Transverse colon (tissue), 4 donors: ENCODE data around the gene TRIP10.

ENCODE experiments used
- CTCF ChIP-seq, 5 experiments: fragments of 200-600 bp in 3 of 5; fragments of 450-650 bp in 2 of 5; sonication (generic) in 3 of 5; IDR thresholded peaks; 1 replicate in 2 of 5; 2 replicates in 3 of 5; pipeline ENCODE4 v1.5.1; 2016 to 2017; ENCODE audit warnings: antibody characterized with exemption in 5 of 5, inconsistent platforms in 3 of 5, mild to moderate bottlenecking in 2 of 5, moderate library complexity in 1 of 5
- EP300 ChIP-seq: sonication (generic); formaldehyde crosslinking; IDR thresholded peaks from one replicate; pipeline ENCODE4 v1.6.1; 2017; ENCODE audit warnings: antibody characterized with exemption, low read depth
- POLR2A ChIP-seq: fragments of 450-650 bp; IDR thresholded peaks from one replicate; pipeline ENCODE4 v1.6.1; 2016; ENCODE audit warnings: antibody characterized with exemption, mild to moderate bottlenecking, moderate library complexity
- POLR2AphosphoS5 ChIP-seq, 3 donors: sonication (generic); formaldehyde crosslinking; IDR thresholded peaks; one replicate each; pipeline ENCODE4 v1.6.1; 2016; ENCODE audit warnings: antibody characterized with exemption in 3 of 3

GRCh38 chr19:6697291-6697690, 42.2 kb upstream of the TRIP10 start:
- TF ChIP-seq CTCF (IDR thresholded peaks at IDR 0.05) (no peak), EP300 (no peak), POLR2A (no peak), POLR2AphosphoS5 (IDR thresholded peaks at IDR 0.05) (no peak)
